HepG2 (cell line): ENCODE results near the gene WDHD1. TPM values are rescaled to one million over a fixed set of nuclear protein-coding genes. Genes with fewer than 3 reads are reported as not detected.

ENCODE experiments used
- AHR ChIP-seq: IDR thresholded peaks from 2 replicates; pipeline ENCODE4 v1.6.1; 2018; ENCODE audit warnings: missing genetic modification reagents, missing compliant biosample characterization
- BORCS8-MEF2B ChIP-seq: sonication (generic); formaldehyde crosslinking; IDR thresholded peaks from 2 replicates; pipeline ENCODE4 v1.8.0; 2022; ENCODE audit warnings: mild to moderate bottlenecking, missing genetic modification reagents
- CBX5 ChIP-seq: sonication (generic); formaldehyde crosslinking; IDR thresholded peaks from 2 replicates; pipeline ENCODE4 v1.4.0; 2020; ENCODE audit warnings: missing genetic modification reagents, borderline replicate concordance
- EED ChIP-seq: sonication (generic); formaldehyde crosslinking; IDR thresholded peaks from 2 replicates; pipeline ENCODE4 v1.5.0; 2020; ENCODE audit warnings: mild to moderate bottlenecking, missing genetic modification reagents
- IRX3 ChIP-seq: sonication (generic); formaldehyde crosslinking; IDR thresholded peaks from 2 replicates; pipeline ENCODE4 v1.8.1; 2023; ENCODE audit warnings: mild to moderate bottlenecking, low read depth, missing genetic modification reagents, borderline replicate concordance
- JUN ChIP-seq: sonication (generic); formaldehyde crosslinking; IDR thresholded peaks from 2 replicates; pipeline ENCODE4 v1.4.0; 2020; ENCODE audit warnings: mild to moderate bottlenecking, missing genetic modification reagents
- KAT8 ChIP-seq: IDR thresholded peaks from 2 replicates; pipeline ENCODE4 v1.6.1; 2016; ENCODE audit warnings: missing genetic modification reagents, missing compliant biosample characterization
- MAZ ChIP-seq, 2 experiments: sonication (generic) in 1 of 2; formaldehyde crosslinking in 1 of 2; IDR thresholded peaks; 2 replicates each; pipeline versions ENCODE4 v1.5.0 to v1.6.1; 2012 to 2020; ENCODE audit warnings: low read depth in 2 of 2, mild to moderate bottlenecking in 2 of 2, borderline replicate concordance in 1 of 2, improper control_type of control experiment in 1 of 2, low read length in 1 of 2, missing genetic modification reagents in 1 of 2, moderate library complexity in 1 of 2
- MED13 ChIP-seq: sonication (generic); formaldehyde crosslinking; IDR thresholded peaks from 2 replicates; pipeline ENCODE4 v1.5.0; 2020; ENCODE audit warnings: missing genetic modification reagents
- MEIS1 ChIP-seq: sonication (generic); formaldehyde crosslinking; IDR thresholded peaks from 2 replicates; pipeline ENCODE4 v1.9.0; 2021; ENCODE audit warnings: mild to moderate bottlenecking, missing genetic modification reagents, moderate library complexity, borderline replicate concordance
- MEIS2 ChIP-seq: sonication (generic); formaldehyde crosslinking; IDR thresholded peaks from 2 replicates; pipeline ENCODE4 v1.9.0; 2021; ENCODE audit warnings: mild to moderate bottlenecking, missing genetic modification reagents
- NAIF1 ChIP-seq: sonication (generic); formaldehyde crosslinking; IDR thresholded peaks from 2 replicates; pipeline ENCODE4 v1.5.0; 2020; ENCODE audit warnings: mild to moderate bottlenecking, missing genetic modification reagents, borderline replicate concordance
- NFE2 ChIP-seq: sonication (generic); formaldehyde crosslinking; IDR thresholded peaks from 2 replicates; pipeline ENCODE4 v1.4.0; 2020; ENCODE audit warnings: missing genetic modification reagents
- POLR2G ChIP-seq: fragments of 200-400 bp; formaldehyde crosslinking; IDR thresholded peaks from 2 replicates; pipeline ENCODE4 v1.6.1; 2018; ENCODE audit warnings: mild to moderate bottlenecking, low read depth, low read length, moderate library complexity
- SIX1 ChIP-seq: sonication (generic); formaldehyde crosslinking; IDR thresholded peaks from 2 replicates; pipeline ENCODE4 v1.4.0; 2020; ENCODE audit warnings: missing genetic modification reagents, borderline replicate concordance
- SPEN ChIP-seq: sonication (generic); formaldehyde crosslinking; IDR thresholded peaks from 2 replicates; pipeline ENCODE4 v1.5.1; 2020; ENCODE audit warnings: low read depth, mild to moderate bottlenecking, missing genetic modification reagents
- ZFP1 ChIP-seq: IDR thresholded peaks from 2 replicates; pipeline ENCODE4 v1.6.1; 2016
- ZFYVE20 ChIP-seq: sonication (generic); formaldehyde crosslinking; IDR thresholded peaks from 2 replicates; pipeline ENCODE4 v1.8.0; 2023; ENCODE audit warnings: low read depth, mild to moderate bottlenecking, moderate library complexity, missing genetic modification reagents, borderline replicate concordance
- ZKSCAN5 ChIP-seq: sonication (generic); formaldehyde crosslinking; IDR thresholded peaks from 2 replicates; pipeline ENCODE4 v1.5.1; 2020; ENCODE audit warnings: mild to moderate bottlenecking, missing genetic modification reagents
- ZNF101 ChIP-seq: sonication (generic); formaldehyde crosslinking; IDR thresholded peaks from 2 replicates; pipeline ENCODE4 v1.4.0; 2020; ENCODE audit warnings: mild to moderate bottlenecking, low read depth, missing genetic modification reagents, borderline replicate concordance
- ZNF138 ChIP-seq: sonication (generic); formaldehyde crosslinking; IDR thresholded peaks from 2 replicates; pipeline ENCODE4 v1.5.0; 2020; ENCODE audit warnings: mild to moderate bottlenecking, low read depth, missing genetic modification reagents
- ZNF160 ChIP-seq: sonication (generic); formaldehyde crosslinking; IDR thresholded peaks from 2 replicates; pipeline ENCODE4 v1.8.0; 2022; ENCODE audit warnings: mild to moderate bottlenecking, inconsistent platforms, missing genetic modification reagents
- ZNF225 ChIP-seq: sonication (generic); formaldehyde crosslinking; IDR thresholded peaks from 2 replicates; pipeline ENCODE4 v1.4.0; 2020; ENCODE audit warnings: mild to moderate bottlenecking, missing genetic modification reagents
- ZNF230 ChIP-seq: sonication (generic); formaldehyde crosslinking; IDR thresholded peaks from 2 replicates; pipeline ENCODE4 v1.4.0; 2020; ENCODE audit warnings: mild to moderate bottlenecking, missing genetic modification reagents
- ZNF24 ChIP-seq: fragments of 450-650 bp; IDR thresholded peaks from 2 replicates; pipeline ENCODE4 v1.6.1; 2017; ENCODE audit warnings: antibody characterized with exemption, mild to moderate bottlenecking
- ZNF337 ChIP-seq: sonication (generic); formaldehyde crosslinking; IDR thresholded peaks from 2 replicates; pipeline ENCODE4 v1.5.1; 2020; ENCODE audit warnings: missing genetic modification reagents, low read depth, mild to moderate bottlenecking, borderline replicate concordance
- ZNF737 ChIP-seq: sonication (generic); formaldehyde crosslinking; IDR thresholded peaks from 2 replicates; pipeline ENCODE4 v1.5.0; 2020; ENCODE audit warnings: missing genetic modification reagents, mild to moderate bottlenecking, borderline replicate concordance
- polyA plus RNA-seq, 8 experiments: library from polyadenylated mRNA; depleted of rRNA in 3 of 8; stranded (reverse) in 7 of 8; unstranded in 1 of 8; fragments of >200 nt; fragmentation: Illumina TruSeq in 4 of 8; extraction: Trizol in 4 of 8; gene quantifications; 2 replicates each; pipeline versions ENCODE4 v1.2.1 to v1.2.3, GENCODE V29; 2011 to 2016; ENCODE audit warnings: low read depth in 4 of 8, missing spikeins in 1 of 8, mixed read lengths in 1 of 8; ENCODE audit not compliant: insufficient read depth in 1 of 8
- total RNA-seq, 5 experiments: library from RNA; depleted of rRNA; stranded (reverse); fragments of >200 nt; fragmentation: Illumina TruSeq; extraction: Trizol; gene quantifications; 2 replicates each; pipeline ENCODE4 v1.2.3, GENCODE V29; 2016; ENCODE audit warnings: low read depth in 1 of 5
- TF ChIP-seq, protein P1 (sequence below): sonication (generic); formaldehyde crosslinking; IDR thresholded peaks from 2 replicates; pipeline ENCODE4 v1.4.0; 2020; ENCODE audit warnings: mild to moderate bottlenecking, missing genetic modification reagents
- TF ChIP-seq, protein P2 (sequence below): sonication (generic); formaldehyde crosslinking; IDR thresholded peaks from 2 replicates; pipeline ENCODE4 v1.5.1; 2020; ENCODE audit warnings: missing genetic modification reagents, mild to moderate bottlenecking, borderline replicate concordance
- TF ChIP-seq, protein P3 (sequence below): sonication (generic); formaldehyde crosslinking; IDR thresholded peaks from 2 replicates; pipeline ENCODE4 v1.5.0; 2020; ENCODE audit warnings: missing genetic modification reagents

WDHD1 gene
- total and polyA plus RNA-seq, 2 of the 13 experiments (the other 11 are each of a cell fraction or from before 2014, with no cell fraction given), result 5.5 to 27.5 TPM

DNA sequence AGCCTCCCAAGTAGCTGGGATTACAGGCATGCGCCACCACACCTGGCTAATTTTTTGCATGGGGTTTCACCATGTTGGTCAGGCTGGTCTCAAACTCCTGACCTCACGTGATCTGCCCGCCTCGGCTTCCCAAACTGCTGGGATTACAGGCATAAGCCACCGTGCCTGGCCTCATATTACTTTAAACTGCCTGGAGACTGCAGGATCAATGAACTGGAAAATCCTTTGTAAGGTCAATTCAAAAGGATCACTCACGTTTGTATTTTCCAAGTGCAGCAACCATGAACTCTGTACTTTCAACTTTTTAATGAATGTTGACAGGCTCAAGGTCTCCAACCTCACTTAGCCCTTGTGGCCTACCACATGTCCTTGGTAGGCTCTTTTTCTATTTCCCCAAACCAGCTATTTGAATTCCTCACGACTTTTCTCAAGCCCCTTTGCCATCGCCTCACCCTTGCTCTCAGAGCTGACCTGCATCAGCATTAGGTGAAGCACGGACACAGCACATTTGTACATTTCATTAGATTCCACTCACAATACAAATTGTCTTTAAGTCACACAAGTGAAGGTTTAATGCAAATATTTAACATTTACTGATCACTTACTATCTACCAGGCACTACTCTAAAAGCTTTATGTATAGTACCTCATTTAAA, 82.0 kb downstream of the WDHD1 start (continued):
- no peak for TF ChIP-seq ZNF138 (CRISPR knock-in tag)
- TF ChIP-seq ZNF160 (CRISPR knock-in tag), result no peak; the same call in 1 of the 2 replicates
- no peak for TF ChIP-seq JUN (CRISPR knock-in tag)
- no peak for TF ChIP-seq ZKSCAN5 (CRISPR knock-in tag)
- no peak for TF ChIP-seq ZNF24
- no peak for TF ChIP-seq NFE2
- no peak for TF ChIP-seq MAZ (IDR thresholded peaks at IDR 0.05; ENCODE audit: borderline replicate concordance, low read depth, low read length)
- TF ChIP-seq MAZ (CRISPR knock-in tag; IDR thresholded peaks at IDR 0.05; ENCODE audit: low read depth), result no peak
- peak; percentile 30; the same call in 1 of the 2 replicates for TF ChIP-seq ZNF337 (CRISPR knock-in tag)
- TF ChIP-seq, protein P1, sequence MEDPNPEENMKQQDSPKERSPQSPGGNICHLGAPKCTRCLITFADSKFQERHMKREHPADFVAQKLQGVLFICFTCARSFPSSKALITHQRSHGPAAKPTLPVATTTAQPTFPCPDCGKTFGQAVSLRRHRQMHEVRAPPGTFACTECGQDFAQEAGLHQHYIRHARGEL (CRISPR knock-in tag), result no peak
- TF ChIP-seq BORCS8-MEF2B, result no peak
- TF ChIP-seq NAIF1 (CRISPR knock-in tag), result no peak
- peak; percentile 41; the same call in 1 of the 2 replicates for TF ChIP-seq SIX1 (CRISPR knock-in tag)
- no peak for TF ChIP-seq ZFP1 (CRISPR knock-in tag)
- TF ChIP-seq ZNF225 (CRISPR knock-in tag), result no peak
- TF ChIP-seq, protein P2, sequence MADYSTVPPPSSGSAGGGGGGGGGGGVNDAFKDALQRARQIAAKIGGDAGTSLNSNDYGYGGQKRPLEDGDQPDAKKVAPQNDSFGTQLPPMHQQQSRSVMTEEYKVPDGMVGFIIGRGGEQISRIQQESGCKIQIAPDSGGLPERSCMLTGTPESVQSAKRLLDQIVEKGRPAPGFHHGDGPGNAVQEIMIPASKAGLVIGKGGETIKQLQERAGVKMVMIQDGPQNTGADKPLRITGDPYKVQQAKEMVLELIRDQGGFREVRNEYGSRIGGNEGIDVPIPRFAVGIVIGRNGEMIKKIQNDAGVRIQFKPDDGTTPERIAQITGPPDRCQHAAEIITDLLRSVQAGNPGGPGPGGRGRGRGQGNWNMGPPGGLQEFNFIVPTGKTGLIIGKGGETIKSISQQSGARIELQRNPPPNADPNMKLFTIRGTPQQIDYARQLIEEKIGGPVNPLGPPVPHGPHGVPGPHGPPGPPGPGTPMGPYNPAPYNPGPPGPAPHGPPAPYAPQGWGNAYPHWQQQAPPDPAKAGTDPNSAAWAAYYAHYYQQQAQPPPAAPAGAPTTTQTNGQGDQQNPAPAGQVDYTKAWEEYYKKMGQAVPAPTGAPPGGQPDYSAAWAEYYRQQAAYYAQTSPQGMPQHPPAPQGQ (CRISPR knock-in tag), result no peak
- TF ChIP-seq KAT8 (CRISPR knock-in tag), result no peak
- TF ChIP-seq IRX3 (CRISPR knock-in tag), result no peak
- TF ChIP-seq POLR2G, result no peak
- TF ChIP-seq, protein P3, sequence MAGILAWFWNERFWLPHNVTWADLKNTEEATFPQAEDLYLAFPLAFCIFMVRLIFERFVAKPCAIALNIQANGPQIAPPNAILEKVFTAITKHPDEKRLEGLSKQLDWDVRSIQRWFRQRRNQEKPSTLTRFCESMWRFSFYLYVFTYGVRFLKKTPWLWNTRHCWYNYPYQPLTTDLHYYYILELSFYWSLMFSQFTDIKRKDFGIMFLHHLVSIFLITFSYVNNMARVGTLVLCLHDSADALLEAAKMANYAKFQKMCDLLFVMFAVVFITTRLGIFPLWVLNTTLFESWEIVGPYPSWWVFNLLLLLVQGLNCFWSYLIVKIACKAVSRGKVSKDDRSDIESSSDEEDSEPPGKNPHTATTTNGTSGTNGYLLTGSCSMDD (CRISPR knock-in tag), result no peak
- no peak for TF ChIP-seq AHR
- TF ChIP-seq ZNF737, result no peak
- no peak for TF ChIP-seq ZNF230
- TF ChIP-seq MED13, result no peak
- TF ChIP-seq ZFYVE20, result no peak
- TF ChIP-seq ZNF101 (CRISPR knock-in tag), result no peak
- TF ChIP-seq SPEN, result no peak
- no peak for TF ChIP-seq CBX5 (CRISPR knock-in tag)
- no peak for TF ChIP-seq EED (CRISPR knock-in tag)
- TF ChIP-seq MEIS1 (CRISPR knock-in tag), result no peak
- peak; percentile 66; the same call in 1 of the 2 replicates for TF ChIP-seq MEIS2 (CRISPR knock-in tag)
